Hepatocyte (in vitro differentiated cells): Measurements from ENCODE around the gene EPHB1. TPM values are rescaled to one million over a fixed set of nuclear protein-coding genes. Genes with fewer than 3 reads are reported as not detected.
"Not testable (repeated sequence)": the region's sequence is repeated elsewhere in the genome, so short reads cannot be mapped to it uniquely, and the experiment has no call there.

Experiments
- DNase-seq: peaks from one replicate; pipeline ENCODE4 v3.0.0-alpha.2; 2016; ENCODE audit warnings: low spot score
- H2AFZ ChIP-seq: fragments of 200-600 bp; sonication (generic); 2 replicates; pipeline ENCODE4 v1.6.0; 2016; ENCODE audit warnings: antibody characterized with exemption, mild to moderate bottlenecking
- H3K27ac ChIP-seq: fragments of 200-600 bp; sonication (generic); 2 replicates; pipeline ENCODE4 v1.5.1; 2016; ENCODE audit warnings: mild to moderate bottlenecking
- H3K27me3 ChIP-seq: fragments of 200-600 bp; sonication (generic); 2 replicates; pipeline ENCODE4 v1.6.1; 2016
- H3K36me3 ChIP-seq: fragments of 200-600 bp; sonication (generic); replicated peaks from 2 replicates; pipeline ENCODE4 v1.5.1; 2016; ENCODE audit warnings: low read depth; ENCODE audit not compliant: insufficient read depth
- H3K4me1 ChIP-seq: fragments of 200-600 bp; sonication (generic); 2 replicates; pipeline ENCODE4 v1.5.1; 2016; ENCODE audit warnings: mild to moderate bottlenecking, moderate library complexity; ENCODE audit not compliant: insufficient read depth
- H3K4me2 ChIP-seq: fragments of 200-600 bp; sonication (generic); 2 replicates; pipeline ENCODE4 v1.6.0; 2016
- H3K4me3 ChIP-seq: fragments of 200-600 bp; sonication (generic); 2 replicates; pipeline ENCODE4 v1.5.1; 2016; ENCODE audit warnings: mild to moderate bottlenecking
- H3K79me2 ChIP-seq: fragments of 200-600 bp; sonication (generic); 2 replicates; pipeline ENCODE4 v1.6.0; 2017; ENCODE audit warnings: mild to moderate bottlenecking
- H3K9me2 ChIP-seq: fragments of 200-600 bp; sonication (generic); replicated peaks from 2 replicates; pipeline ENCODE4 v1.6.0; 2017; ENCODE audit warnings: mild to moderate bottlenecking; ENCODE audit not compliant: insufficient read depth
- H3K9me3 ChIP-seq: fragments of 200-600 bp; sonication (generic); 2 replicates; pipeline ENCODE4 v1.5.1; 2016; ENCODE audit warnings: low read depth, mild to moderate bottlenecking
- H4K20me1 ChIP-seq: fragments of 200-600 bp; sonication (generic); 2 replicates; pipeline ENCODE4 v1.6.0; 2016; ENCODE audit warnings: mild to moderate bottlenecking; ENCODE audit not compliant: insufficient read depth, poor library complexity, severe bottlenecking
- CTCF ChIP-seq: fragments of 200-600 bp; sonication (generic); IDR thresholded peaks from 2 replicates; pipeline ENCODE4 v1.5.1; 2016; ENCODE audit warnings: antibody characterized with exemption, mild to moderate bottlenecking; ENCODE audit not compliant: poor library complexity
- EZH2 ChIP-seq: fragments of 200-600 bp; sonication (generic); IDR thresholded peaks from 2 replicates; pipeline ENCODE4 v1.6.1; 2016; ENCODE audit warnings: antibody characterized with exemption, mild to moderate bottlenecking, borderline replicate concordance
- EZH2phosphoT487 ChIP-seq: fragments of 200-600 bp; sonication (generic); IDR thresholded peaks from one replicate; pipeline ENCODE4 v1.6.1; 2018; ENCODE audit warnings: antibody characterized with exemption, mild to moderate bottlenecking, low read depth, moderate library complexity; ENCODE audit not compliant: unreplicated experiment, severe bottlenecking
- WGBS: methylation state at CpG from one replicate; pipeline ENCODE4 v1.1.6; 2016; ENCODE audit warnings: low lambda C conversion rate; ENCODE audit errors: missing lambda C conversion rate; 5-methylcytosine and 5-hydroxymethylcytosine counted together
- polyA plus RNA-seq: library from polyadenylated mRNA; unstranded; fragments of >200 nt; fragmentation: Nextera tagmentation; extraction: Ambion mirVana; gene quantifications from 2 replicates; pipeline ENCODE4 v1.2.1, GENCODE V29; 2016
- total RNA-seq: library from RNA; depleted of rRNA; stranded (reverse); fragments of >200 nt; gene quantifications from 2 replicates; pipeline ENCODE4 v1.2.3, GENCODE V29; 2014

The EPHB1 gene
- total and polyA plus RNA-seq, 2 experiments from 2014 or later = 3.3 to 5.6 TPM

- 89% methylated on average over 2 of the region's 2 CpGs for WGBS
- no peaks in the 10 kb centered on the region for H3K27me3 ChIP-seq
- no peaks in the 10 kb centered on the region for H3K4me1 ChIP-seq
- no peaks in the 10 kb centered on the region for H3K9me3 ChIP-seq
- DNase-seq = no peak
- H3K9me2 ChIP-seq = no peaks in the 10 kb centered on the region
- no peak overlapping the region for H3K4me2 ChIP-seq
- H3K4me3 ChIP-seq = no peak overlapping the region
- H3K79me2 ChIP-seq = no peaks in the 10 kb centered on the region
- no peaks in the 10 kb centered on the region for H4K20me1 ChIP-seq
- no peaks in the 10 kb centered on the region for H3K36me3 ChIP-seq
- TF ChIP-seq EZH2 (no peak), EZH2phosphoT487 (no peak), CTCF (no peak)
- H2AFZ ChIP-seq = no peak overlapping the region
- H3K27ac ChIP-seq = no peak overlapping the region
Observed at GRCh38 chr3:135107043-135107442, 312.0 kb downstream of the EPHB1 start.

GRCh38 chr3:135109681-135110080, 314.6 kb downstream of the EPHB1 start:
- Histone ChIP-seq H2AFZ (no peak overlapping the region), H3K4me1 (no peaks in the 10 kb centered on the region), H4K20me1 (no peaks in the 10 kb centered on the region), H3K9me3 (no peaks in the 10 kb centered on the region), H3K9me2 (no peaks in the 10 kb centered on the region), H3K27ac (no peak overlapping the region), H3K79me2 (no peaks in the 10 kb centered on the region), H3K4me2 (no peak overlapping the region), H3K27me3 (no peaks in the 10 kb centered on the region), H3K4me3 (no peak overlapping the region), H3K36me3 (no peaks in the 10 kb centered on the region)
- no peak for TF ChIP-seq EZH2
- TF ChIP-seq CTCF = no peak
- TF ChIP-seq EZH2phosphoT487 = no peak
- WGBS = 82% methylated on average over 8 of the region's 8 CpGs
- no peak for DNase-seq

- not testable (repeated sequence) for H3K79me2 ChIP-seq, H3K4me1 ChIP-seq, H3K36me3 ChIP-seq, H2AFZ ChIP-seq, H3K27me3 ChIP-seq, H3K9me3 ChIP-seq, DNase-seq, H3K4me2 ChIP-seq, H4K20me1 ChIP-seq, H3K9me2 ChIP-seq, H3K27ac ChIP-seq, H3K4me3 ChIP-seq
- WGBS = 89% methylated on average over 4 of the region's 4 CpGs
Observed at GRCh38 chr3:135114551-135114950, 319.5 kb downstream of the EPHB1 start.

GRCh38 chr3:135117977-135118376, 322.9 kb downstream of the EPHB1 start:
- Histone ChIP-seq H3K4me3 (no peak overlapping the region), H3K36me3 (no peaks in the 10 kb centered on the region), H3K27me3 (no peaks in the 10 kb centered on the region), H3K9me3 (no peaks in the 10 kb centered on the region), H4K20me1 (no peaks in the 10 kb centered on the region), H3K4me2 (no peak overlapping the region), H3K79me2 (no peaks in the 10 kb centered on the region), H3K9me2 (no peaks in the 10 kb centered on the region), H3K27ac (no peak overlapping the region), H3K4me1 (no peaks in the 10 kb centered on the region), H2AFZ (no peak overlapping the region)
- no peak for TF ChIP-seq EZH2phosphoT487
- TF ChIP-seq EZH2 = no peak
- TF ChIP-seq CTCF = no peak
- 58% methylated on average over 4 of the region's 5 CpGs for WGBS
- no peak for DNase-seq
